Peyer's patch (tissue), 4 donors: ENCODE data around the gene RHOH. TPM values are rescaled to one million over a fixed set of nuclear protein-coding genes. Genes with fewer than 3 reads are reported as not detected.
"Not testable (repeated sequence)": the region's sequence is repeated elsewhere in the genome, so short reads cannot be mapped to it uniquely, and the experiment has no call there.

Experiments used
- DNase-seq, 3 donors: peaks; one replicate each; pipeline ENCODE4 v3.0.0-alpha.2; 2017 to 2019
- H3K27ac ChIP-seq, 4 donors: fragments of 200-600 bp; sonication (generic); one replicate each; pipeline ENCODE4 v1.5.1; 2016 to 2019
- H3K27me3 ChIP-seq, 2 donors: fragments of 200-600 bp; sonication (generic); one replicate each; pipeline ENCODE4 v1.5.1; 2019
- H3K36me3 ChIP-seq, 3 donors: fragments of 200-600 bp; sonication (generic); one replicate each; pipeline ENCODE4 v1.5.1; 2016 to 2019
- H3K4me1 ChIP-seq, 4 donors: fragments of 200-600 bp; sonication (generic); one replicate each; pipeline ENCODE4 v1.5.1; 2016 to 2019
- H3K4me3 ChIP-seq, 4 donors: fragments of 200-600 bp; sonication (generic); 1 replicate in 3 of 4; 2 replicates in 1 of 4; pipeline ENCODE4 v1.5.1; 2016 to 2019; ENCODE audit warnings: mild to moderate bottlenecking in 1 of 4
- H3K9me3 ChIP-seq, 4 donors: fragments of 200-600 bp; sonication (generic); one replicate each; pipeline ENCODE4 v1.5.1; 2016 to 2019; ENCODE audit warnings: mild to moderate bottlenecking in 1 of 4
- CTCF ChIP-seq, 6 experiments: fragments of 450-650 bp in 4 of 6; fragments of 200-600 bp in 2 of 6; sonication (generic) in 1 of 6; IDR thresholded peaks; one replicate each; pipeline ENCODE4 v1.5.1; 2017 to 2019; ENCODE audit warnings: antibody characterized with exemption in 6 of 6, mild to moderate bottlenecking in 3 of 6, moderate library complexity in 1 of 6
- POLR2A ChIP-seq, 2 donors: fragments of 450-650 bp; IDR thresholded peaks; one replicate each; pipeline ENCODE4 v1.5.1; 2017; ENCODE audit warnings: antibody characterized with exemption in 2 of 2, mild to moderate bottlenecking in 2 of 2, moderate library complexity in 2 of 2
- total RNA-seq, 4 donors: library from RNA; depleted of rRNA; stranded (reverse); fragments of >200 nt; gene quantifications; one replicate each; pipeline ENCODE4 v1.1.0, GENCODE V29; 2016

RHOH gene
- total RNA-seq, 4 donors from 2014 or later: 3.0 to 46.2 (median 9.8) TPM

GRCh38 chr4:40283413-40283812, 86.6 kb downstream of the RHOH start:
- no peaks in the 10 kb centered on the region for H3K36me3 ChIP-seq
- DNase-seq: no peak
- TF ChIP-seq POLR2A (IDR thresholded peaks at IDR 0.05): no peak
- no peak for TF ChIP-seq CTCF (IDR thresholded peaks at IDR 0.05)
- peak overlapping the region in 1 of 4 donors; percentile 38 for H3K27ac ChIP-seq
- H3K9me3 ChIP-seq: no peaks in the 10 kb centered on the region
- H3K4me1 ChIP-seq: no peaks in the 10 kb centered on the region
- no peaks in the 10 kb centered on the region for H3K27me3 ChIP-seq
- H3K4me3 ChIP-seq: no peak overlapping the region

- peak in 3 of 6 experiments; percentile 14 to 31 (median 16) for TF ChIP-seq CTCF (IDR thresholded peaks at IDR 0.05)
- TF ChIP-seq POLR2A (IDR thresholded peaks at IDR 0.05): no peak
- DNase-seq: peak in 2 of 3 donors; percentile 64 to 73
- no peaks in the 10 kb centered on the region for H3K9me3 ChIP-seq
- H3K27me3 ChIP-seq: no peaks in the 10 kb centered on the region
- no peaks in the 10 kb centered on the region for H3K36me3 ChIP-seq
- no peak overlapping the region for H3K4me3 ChIP-seq
- H3K4me1 ChIP-seq: no peaks in the 10 kb centered on the region
- peak overlapping the region in 1 of 4 donors; percentile 38 for H3K27ac ChIP-seq
Measured at GRCh38 chr4:40283968-40284367, 87.1 kb downstream of the RHOH start.

- Histone ChIP-seq H3K27me3 (no peaks in the 10 kb centered on the region), H3K9me3 (no peaks in the 10 kb centered on the region), H3K4me1 (peaks cover 0 to 9% (median 0%) of the 10 kb centered on the region in 4 donors), H3K36me3 (no peaks in the 10 kb centered on the region), H3K4me3 (no peak overlapping the region), H3K27ac (no peak overlapping the region)
- no peak for TF ChIP-seq CTCF (IDR thresholded peaks at IDR 0.05)
- no peak for TF ChIP-seq POLR2A (IDR thresholded peaks at IDR 0.05)
- DNase-seq: no peak
Measured at GRCh38 chr4:40285692-40286091, 88.9 kb downstream of the RHOH start.

- Histone ChIP-seq H3K9me3 (no peaks in the 10 kb centered on the region), H3K4me3 (no peak overlapping the region), H3K27ac (peak overlapping the region in 1 of 4 donors; percentile 65), H3K36me3 (no peaks in the 10 kb centered on the region), H3K27me3 (no peaks in the 10 kb centered on the region), H3K4me1 (peaks cover 0 to 9% (median 0%) of the 10 kb centered on the region in 4 donors)
- DNase-seq: peak in 1 of 3 donors; percentile 39
- no peak for TF ChIP-seq POLR2A (IDR thresholded peaks at IDR 0.05)
- no peak for TF ChIP-seq CTCF (IDR thresholded peaks at IDR 0.05)
Measured at GRCh38 chr4:40288566-40288965, 91.7 kb downstream of the RHOH start.

GRCh38 chr4:40289366-40290188, 92.7 kb downstream of the RHOH start:
- DNase-seq: no peak
- no peaks in the 10 kb centered on the region for H3K9me3 ChIP-seq

GRCh38 chr4:40290611-40291186, 93.9 kb downstream of the RHOH start:
- H3K4me3 ChIP-seq, DNase-seq, H3K36me3 ChIP-seq: not testable (repeated sequence)

More at GRCh38 chr4:40289366-40290188, 92.7 kb downstream of the RHOH start:
- no peak for TF ChIP-seq POLR2A (IDR thresholded peaks at IDR 0.05)
- TF ChIP-seq CTCF (IDR thresholded peaks at IDR 0.05): no peak
- Histone ChIP-seq H3K4me1 (peaks cover 0 to 9% (median 0%) of the 10 kb centered on the region in 4 donors), H3K27me3 (no peaks in the 10 kb centered on the region), H3K4me3 (no peak overlapping the region), H3K36me3 (no peaks in the 10 kb centered on the region), H3K27ac (peak overlapping the region in 1 of 4 donors; percentile 65)

More at GRCh38 chr4:40290611-40291186, 93.9 kb downstream of the RHOH start:
- H3K27ac ChIP-seq: peak overlapping the region in 1 of 4 donors; percentile 65
- not testable (repeated sequence) for H3K4me1 ChIP-seq, H3K9me3 ChIP-seq, H3K27me3 ChIP-seq
